Subcutaneous abdominal adipose tissue (tissue), 5 donors: ENCODE data around the gene NUP93.

Source experiments
- H3K27ac ChIP-seq: one replicate; pipeline ENCODE4 v1.7.0; 2013; ENCODE audit warnings: low read depth, mild to moderate bottlenecking, inconsistent platforms, low read length, moderate library complexity
- H3K27me3 ChIP-seq, 5 donors: one replicate each; pipeline ENCODE4 v1.7.0; 2013; ENCODE audit warnings: low read length in 5 of 5, inconsistent platforms in 1 of 5; ENCODE audit not compliant: control insufficient read depth in 5 of 5, insufficient read depth in 4 of 5
- H3K36me3 ChIP-seq, 5 donors: one replicate each; pipeline ENCODE4 v1.7.0; 2013; ENCODE audit warnings: low read length in 5 of 5; ENCODE audit not compliant: control insufficient read depth in 5 of 5, insufficient read depth in 5 of 5
- H3K4me1 ChIP-seq, 5 donors: one replicate each; pipeline ENCODE4 v1.7.0; 2013; ENCODE audit warnings: low read length in 5 of 5, mild to moderate bottlenecking in 3 of 5, moderate library complexity in 1 of 5; ENCODE audit not compliant: control insufficient read depth in 5 of 5, insufficient read depth in 5 of 5
- H3K4me3 ChIP-seq, 5 donors: one replicate each; pipeline ENCODE4 v1.7.0; 2013; ENCODE audit warnings: low read length in 5 of 5, low read depth in 1 of 5
- H3K9ac ChIP-seq, 5 donors: one replicate each; pipeline ENCODE4 v1.7.0; 2013; ENCODE audit warnings: low read length in 5 of 5, mild to moderate bottlenecking in 4 of 5, moderate library complexity in 3 of 5
- H3K9me3 ChIP-seq, 5 donors: one replicate each; pipeline ENCODE4 v1.7.0; 2013; ENCODE audit warnings: low read length in 5 of 5; ENCODE audit not compliant: control insufficient read depth in 5 of 5
- donor health status: healthy.
- donor health status: healthy.
- donor health status: healthy.
- donor health status: healthy.
- donor health status: healthy.

Gene NUP93

GRCh38 chr16:56726283-56726682, 3.6 kb upstream of the NUP93 start:
- no peaks in the 10 kb centered on the region for H3K9me3 ChIP-seq
- no peaks in the 10 kb centered on the region for H3K27me3 ChIP-seq
- H3K36me3 ChIP-seq = no peaks in the 10 kb centered on the region
- no peak overlapping the region for H3K9ac ChIP-seq
- peaks cover 4 to 24% (median 21%) of the 10 kb centered on the region in 5 donors for H3K4me1 ChIP-seq
- H3K27ac ChIP-seq = no peak overlapping the region
- H3K4me3 ChIP-seq = no peak overlapping the region

GRCh38 chr16:56726926-56727325, 3.0 kb upstream of the NUP93 start:
- Histone ChIP-seq H3K4me1 (peaks cover 4 to 24% (median 21%) of the 10 kb centered on the region in 5 donors), H3K9ac (no peak overlapping the region), H3K4me3 (no peak overlapping the region), H3K27me3 (no peaks in the 10 kb centered on the region), H3K27ac (no peak overlapping the region), H3K9me3 (no peaks in the 10 kb centered on the region), H3K36me3 (no peaks in the 10 kb centered on the region)

- no peak overlapping the region for H3K4me3 ChIP-seq
- H3K4me1 ChIP-seq = peaks cover 4 to 24% (median 21%) of the 10 kb centered on the region in 5 donors
- no peak overlapping the region for H3K27ac ChIP-seq
- H3K9me3 ChIP-seq = no peaks in the 10 kb centered on the region
- no peak overlapping the region for H3K9ac ChIP-seq
- H3K36me3 ChIP-seq = no peaks in the 10 kb centered on the region
- no peaks in the 10 kb centered on the region for H3K27me3 ChIP-seq
Measured at GRCh38 chr16:56728027-56728426, 1.9 kb upstream of the NUP93 start.

GRCh38 chr16:56728980-56729734, 772 bp upstream of the NUP93 start:
- Histone ChIP-seq H3K27ac (peak overlapping the region; percentile 71), H3K27me3 (no peaks in the 10 kb centered on the region), H3K4me1 (peaks cover 4 to 24% (median 21%) of the 10 kb centered on the region in 5 donors), H3K4me3 (peak overlapping the region; percentile 70 to 97 (median 88)), H3K36me3 (peaks cover 0 to 2% (median 0%) of the 10 kb centered on the region in 5 donors), H3K9ac (peak overlapping the region; percentile 60 to 92 (median 85)), H3K9me3 (no peaks in the 10 kb centered on the region)

- peaks cover 4 to 24% (median 21%) of the 10 kb centered on the region in 5 donors for H3K4me1 ChIP-seq
- no peak overlapping the region for H3K9ac ChIP-seq
Measured at GRCh38 chr16:56732366-56732765, 2.4 kb downstream of the NUP93 start.

GRCh38 chr16:56732832-56733231, 2.9 kb downstream of the NUP93 start:
- H3K27me3 ChIP-seq = no peaks in the 10 kb centered on the region

More at GRCh38 chr16:56732366-56732765, 2.4 kb downstream of the NUP93 start:
- H3K9me3 ChIP-seq = no peaks in the 10 kb centered on the region
- H3K27ac ChIP-seq = no peak overlapping the region
- H3K27me3 ChIP-seq = no peaks in the 10 kb centered on the region
- H3K36me3 ChIP-seq = peaks cover 0 to 4% (median 0%) of the 10 kb centered on the region in 5 donors
- no peak overlapping the region for H3K4me3 ChIP-seq

GRCh38 chr16:56734429-56734828, 4.5 kb downstream of the NUP93 start:
- no peak overlapping the region for H3K9ac ChIP-seq
- H3K9me3 ChIP-seq = no peaks in the 10 kb centered on the region
- no peak overlapping the region for H3K4me3 ChIP-seq
- H3K27me3 ChIP-seq = no peaks in the 10 kb centered on the region
- H3K4me1 ChIP-seq = peaks cover 0 to 22% (median 20%) of the 10 kb centered on the region in 5 donors
- peaks cover 0 to 4% (median 0%) of the 10 kb centered on the region in 5 donors for H3K36me3 ChIP-seq
- no peak overlapping the region for H3K27ac ChIP-seq

More at GRCh38 chr16:56732832-56733231, 2.9 kb downstream of the NUP93 start:
- Histone ChIP-seq H3K9me3 (no peaks in the 10 kb centered on the region), H3K27ac (no peak overlapping the region), H3K4me3 (no peak overlapping the region), H3K9ac (no peak overlapping the region), H3K4me1 (peaks cover 4 to 29% (median 25%) of the 10 kb centered on the region in 5 donors), H3K36me3 (peaks cover 0 to 4% (median 0%) of the 10 kb centered on the region in 5 donors)

GRCh38 chr16:56736476-56736875, 6.5 kb downstream of the NUP93 start:
- Histone ChIP-seq H3K36me3 (peaks cover 0 to 4% (median 0%) of the 10 kb centered on the region in 5 donors), H3K9me3 (no peaks in the 10 kb centered on the region), H3K4me3 (no peak overlapping the region), H3K4me1 (peaks cover 0 to 9% (median 6%) of the 10 kb centered on the region in 5 donors), H3K27ac (no peak overlapping the region), H3K27me3 (no peaks in the 10 kb centered on the region), H3K9ac (no peak overlapping the region)

GRCh38 chr16:56737539-56737938, 7.6 kb downstream of the NUP93 start:
- H3K27me3 ChIP-seq = no peaks in the 10 kb centered on the region
- H3K9ac ChIP-seq = peak overlapping the region in 2 of 5 donors; percentile 26 to 32
- H3K4me1 ChIP-seq = peaks cover 0 to 9% (median 6%) of the 10 kb centered on the region in 5 donors
- peaks cover 0 to 4% (median 0%) of the 10 kb centered on the region in 5 donors for H3K36me3 ChIP-seq
- no peak overlapping the region for H3K4me3 ChIP-seq
- H3K9me3 ChIP-seq = no peaks in the 10 kb centered on the region
- H3K27ac ChIP-seq = no peak overlapping the region

- Histone ChIP-seq H3K9me3 (no peaks in the 10 kb centered on the region), H3K27ac (no peak overlapping the region), H3K27me3 (no peaks in the 10 kb centered on the region), H3K4me3 (no peak overlapping the region), H3K4me1 (peaks cover 0 to 9% (median 6%) of the 10 kb centered on the region in 5 donors), H3K36me3 (peaks cover 0 to 4% (median 0%) of the 10 kb centered on the region in 5 donors), H3K9ac (peak overlapping the region in 2 of 5 donors; percentile 10 to 32)
Measured at GRCh38 chr16:56738221-56738620, 8.3 kb downstream of the NUP93 start.
